ENCODE measurements around the gene MUCL1. TPM values are rescaled to one million over a fixed set of nuclear protein-coding genes. Genes with fewer than 3 reads are reported as not detected.

The MUCL1 gene
- total RNA-seq, 1 experiment from 2014 or later: not detected

DNA sequence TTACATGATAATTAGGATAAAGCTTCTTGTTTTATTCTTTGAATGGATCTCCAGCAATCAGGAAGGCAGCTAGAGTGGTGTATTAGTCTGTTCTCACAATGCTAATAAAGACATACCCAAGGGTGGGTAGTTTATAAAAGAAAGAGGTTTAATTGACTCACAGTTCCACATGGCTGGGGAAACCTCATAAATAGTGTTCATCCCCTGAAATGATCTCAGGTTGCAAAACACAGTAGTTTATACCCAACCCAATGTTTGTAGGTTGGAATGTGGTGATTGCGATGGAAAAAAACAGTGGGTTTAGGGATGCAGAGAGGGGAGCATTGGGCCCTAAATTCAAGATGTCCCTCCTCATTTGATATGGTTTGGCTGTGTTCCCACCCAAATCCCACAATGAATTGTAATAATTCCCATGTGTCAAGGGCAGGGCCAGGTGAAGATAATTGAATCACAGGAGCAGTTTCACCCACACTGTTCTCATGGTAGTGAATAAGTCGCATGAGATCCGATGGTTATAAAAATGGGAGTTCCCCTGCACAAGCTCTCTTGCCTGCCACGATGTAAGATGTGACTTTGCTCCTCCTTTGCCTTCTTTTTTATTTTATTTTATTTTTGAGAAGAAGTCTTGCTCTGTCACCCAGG, 11.5 kb downstream of the MUCL1 start:
- H3K4me3 ChIP-seq (ENCODE audit: low read depth in 2 of 2, low read length in 2 of 2): no peak overlapping the region
- intact Hi-C loops (cut with micrococcal nuclease; ENCODE audit: unreplicated experiment): no loop called here
- no peak for TF ChIP-seq TCF7L2 (IDR thresholded peaks at IDR 0.05; ENCODE audit: low read depth, low read length)
- TF ChIP-seq, protein P1, sequence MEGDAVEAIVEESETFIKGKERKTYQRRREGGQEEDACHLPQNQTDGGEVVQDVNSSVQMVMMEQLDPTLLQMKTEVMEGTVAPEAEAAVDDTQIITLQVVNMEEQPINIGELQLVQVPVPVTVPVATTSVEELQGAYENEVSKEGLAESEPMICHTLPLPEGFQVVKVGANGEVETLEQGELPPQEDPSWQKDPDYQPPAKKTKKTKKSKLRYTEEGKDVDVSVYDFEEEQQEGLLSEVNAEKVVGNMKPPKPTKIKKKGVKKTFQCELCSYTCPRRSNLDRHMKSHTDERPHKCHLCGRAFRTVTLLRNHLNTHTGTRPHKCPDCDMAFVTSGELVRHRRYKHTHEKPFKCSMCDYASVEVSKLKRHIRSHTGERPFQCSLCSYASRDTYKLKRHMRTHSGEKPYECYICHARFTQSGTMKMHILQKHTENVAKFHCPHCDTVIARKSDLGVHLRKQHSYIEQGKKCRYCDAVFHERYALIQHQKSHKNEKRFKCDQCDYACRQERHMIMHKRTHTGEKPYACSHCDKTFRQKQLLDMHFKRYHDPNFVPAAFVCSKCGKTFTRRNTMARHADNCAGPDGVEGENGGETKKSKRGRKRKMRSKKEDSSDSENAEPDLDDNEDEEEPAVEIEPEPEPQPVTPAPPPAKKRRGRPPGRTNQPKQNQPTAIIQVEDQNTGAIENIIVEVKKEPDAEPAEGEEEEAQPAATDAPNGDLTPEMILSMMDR (IDR thresholded peaks at IDR 0.05): no peak
- no peak for TF ChIP-seq REST (IDR thresholded peaks at IDR 0.05; ENCODE audit: insufficient read depth in 1 of 2, low read depth in 2 of 2, low read length in 1 of 2)
- no peaks in the 10 kb centered on the region for H3K36me3 ChIP-seq (ENCODE audit: control insufficient read depth, insufficient read depth, low read length)
- ChIA-PET CTCF (no interaction called here), POLR2A (no interaction called here)
- in situ Hi-C loops (cut with HindIII; ENCODE audit: low pct_unique_long_range_greater_than_20kb, low sequenced_read_pairs): no loop called here
- no peak overlapping the region for H3K27ac ChIP-seq (ENCODE audit: low read length)
- DNase-seq (ENCODE audit: low read depth, low spot score): no peak
- H3K4me1 ChIP-seq (ENCODE audit: control insufficient read depth, insufficient read depth, low read length): no peaks in the 10 kb centered on the region
- no peak for ATAC-seq
- BruUV-seq (replicated peaks): no TSS peak
- peaks cover 4% of the 10 kb centered on the region for H3K27me3 ChIP-seq (ENCODE audit: control insufficient read depth, insufficient read depth, low read length)
- no peaks in the 10 kb centered on the region for H3K9me3 ChIP-seq (ENCODE audit: control insufficient read depth, insufficient read depth, low read depth, low read length)

DNA sequence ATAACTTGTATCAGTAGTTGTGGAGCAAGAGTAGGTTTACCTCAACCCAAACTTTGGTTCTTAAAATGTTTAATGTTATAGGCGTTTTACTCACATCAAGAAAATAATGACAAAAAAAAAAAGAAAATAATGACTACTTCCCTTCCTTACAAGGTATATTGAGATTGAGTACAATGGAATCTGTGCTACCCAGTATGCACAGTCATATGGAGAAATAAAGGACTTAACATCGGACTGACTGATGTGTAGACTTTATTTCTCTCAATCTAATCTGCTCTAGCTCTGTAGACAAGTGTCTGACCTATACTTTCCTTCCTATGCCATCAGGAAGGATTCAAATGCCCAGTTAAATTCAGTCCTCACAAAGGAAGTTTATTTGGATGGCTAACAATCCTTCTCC, 14.4 kb downstream of the MUCL1 start:
- in situ Hi-C loops (cut with HindIII; ENCODE audit: low pct_unique_long_range_greater_than_20kb, low sequenced_read_pairs): no loop called here
- no TSS peak for BruUV-seq (replicated peaks)

More for the DNA sequence above, 14.4 kb downstream of the MUCL1 start:
- peaks cover 6% of the 10 kb centered on the region; the same call in 1 of the 2 replicates for H3K27me3 ChIP-seq (ENCODE audit: control insufficient read depth, insufficient read depth, low read length)
- no peak for TF ChIP-seq POLR2AphosphoS5 (IDR thresholded peaks at IDR 0.05; ENCODE audit: low read depth, low read length)
- TF ChIP-seq, protein P1 (IDR thresholded peaks at IDR 0.05): no peak
- no peak for TF ChIP-seq TCF7L2 (IDR thresholded peaks at IDR 0.05; ENCODE audit: low read depth, low read length)
- no peak for TF ChIP-seq REST (IDR thresholded peaks at IDR 0.05; ENCODE audit: insufficient read depth in 1 of 2, low read depth in 2 of 2, low read length in 1 of 2)
- TF ChIP-seq SIN3A (IDR thresholded peaks at IDR 0.05; ENCODE audit: borderline replicate concordance, insufficient read depth, low read depth, low read length): no peak
- intact Hi-C loops (cut with micrococcal nuclease; ENCODE audit: unreplicated experiment): no loop called here
- POLR2A ChIA-PET: no interaction called here
- ATAC-seq: no peak
- DNase-seq (ENCODE audit: low read depth, low spot score): no peak
- no peaks in the 10 kb centered on the region for H3K36me3 ChIP-seq (ENCODE audit: control insufficient read depth, insufficient read depth, low read length)
- CTCF ChIA-PET: no interaction called here
- H3K4me1 ChIP-seq (ENCODE audit: control insufficient read depth, insufficient read depth, low read length): no peaks in the 10 kb centered on the region
- H3K9me3 ChIP-seq (ENCODE audit: control insufficient read depth, insufficient read depth, low read depth, low read length): no peaks in the 10 kb centered on the region
- H3K4me3 ChIP-seq (ENCODE audit: low read depth in 2 of 2, low read length in 2 of 2): no peak overlapping the region
- no peak overlapping the region for H3K27ac ChIP-seq (ENCODE audit: low read length)

Data from Panc1 (cell line).